Osteoblast (primary cell): ENCODE results near the gene HIVEP2. TPM values are rescaled to one million over a fixed set of nuclear protein-coding genes. Genes with fewer than 3 reads are reported as not detected.

Experiments used
- DNase-seq: peaks from one replicate; pipeline ENCODE4 v3.0.0; 2011; ENCODE audit warnings: low spot score, mixed read lengths; ENCODE audit not compliant: insufficient read length; ENCODE audit errors: missing footprints
- H2AFZ ChIP-seq: 2 replicates; pipeline ENCODE4 v1.6.0; 2011; ENCODE audit warnings: mild to moderate bottlenecking, low read length
- H3K27ac ChIP-seq: 2 replicates; pipeline ENCODE4 v1.5.1; 2011; ENCODE audit warnings: mild to moderate bottlenecking, low read depth, low read length, moderate library complexity
- H3K27me3 ChIP-seq: 2 replicates; pipeline ENCODE4 v1.6.0; 2012; ENCODE audit warnings: mild to moderate bottlenecking, control low read depth, inconsistent platforms, low read length, moderate library complexity; ENCODE audit not compliant: insufficient read depth
- H3K36me3 ChIP-seq: 2 replicates; pipeline ENCODE4 v1.5.1; 2011; ENCODE audit warnings: mild to moderate bottlenecking, low read length, control low read depth, moderate library complexity; ENCODE audit not compliant: insufficient read depth
- H3K4me1 ChIP-seq: 2 replicates; pipeline ENCODE4 v1.5.1; 2011; ENCODE audit warnings: mild to moderate bottlenecking, low read length, control low read depth, moderate library complexity; ENCODE audit not compliant: insufficient read depth
- H3K4me2 ChIP-seq: 2 replicates; pipeline ENCODE4 v1.6.0; 2011; ENCODE audit warnings: mild to moderate bottlenecking, low read length; ENCODE audit not compliant: insufficient read depth
- H3K4me3 ChIP-seq: fragments of 200-600 bp; sonication (generic); 3 replicates; pipeline ENCODE4 v1.5.1; 2012; ENCODE audit warnings: mild to moderate bottlenecking, low read length, inconsistent platforms; ENCODE audit not compliant: insufficient read depth
- H3K79me2 ChIP-seq: 2 replicates; pipeline ENCODE4 v1.6.0; 2012; ENCODE audit warnings: mild to moderate bottlenecking, low read length, control low read depth, inconsistent platforms; ENCODE audit not compliant: insufficient read depth
- H3K9me3 ChIP-seq: 2 replicates; pipeline ENCODE4 v1.5.1; 2011; ENCODE audit warnings: low read depth, low read length, control low read depth
- H4K20me1 ChIP-seq: 2 replicates; pipeline ENCODE4 v1.6.0; 2012; ENCODE audit warnings: mild to moderate bottlenecking, low read length, control low read depth; ENCODE audit not compliant: insufficient read depth
- CTCF ChIP-seq: IDR thresholded peaks from 2 replicates; pipeline ENCODE4 v1.5.1; 2011; ENCODE audit warnings: mild to moderate bottlenecking, low read depth, low read length, moderate library complexity; ENCODE audit errors: extremely low read depth
- total RNA-seq: library from RNA; depleted of rRNA; stranded (reverse); fragments of >200 nt; gene quantifications from 2 replicates; pipeline ENCODE4 v1.2.3, GENCODE V29; 2012

HIVEP2 gene
- total RNA-seq, 1 donor = 30.4 TPM

GRCh38 chr6:142821860-142822259 lies 123.1 kb downstream of the HIVEP2 start:
- DNase-seq = no peak

GRCh38 chr6:142821164-142821716 lies 123.7 kb downstream of the HIVEP2 start:
- Histone ChIP-seq H2AFZ (no peak overlapping the region), H3K4me2 (no peak overlapping the region), H3K27me3 (no peaks in the 10 kb centered on the region), H3K36me3 (no peaks in the 10 kb centered on the region), H3K9me3 (no peaks in the 10 kb centered on the region), H4K20me1 (no peaks in the 10 kb centered on the region), H3K79me2 (peaks cover 59% of the 10 kb centered on the region), H3K4me3 (no peak overlapping the region), H3K27ac (peak overlapping the region; percentile 72), H3K4me1 (peaks cover 15% of the 10 kb centered on the region)
- DNase-seq = no peak
- TF ChIP-seq CTCF = no peak

More at GRCh38 chr6:142821860-142822259, 123.1 kb downstream of the HIVEP2 start:
- TF ChIP-seq CTCF = no peak
- no peak overlapping the region for H3K4me2 ChIP-seq
- H3K4me1 ChIP-seq = peaks cover 15% of the 10 kb centered on the region
- no peaks in the 10 kb centered on the region for H3K27me3 ChIP-seq
- H3K27ac ChIP-seq = no peak overlapping the region
- no peaks in the 10 kb centered on the region for H3K9me3 ChIP-seq
- H2AFZ ChIP-seq = no peak overlapping the region
- H4K20me1 ChIP-seq = no peaks in the 10 kb centered on the region
- no peaks in the 10 kb centered on the region for H3K36me3 ChIP-seq
- H3K4me3 ChIP-seq = no peak overlapping the region
- H3K79me2 ChIP-seq = peaks cover 58% of the 10 kb centered on the region

- H3K4me1 ChIP-seq = peaks cover 15% of the 10 kb centered on the region
- H3K79me2 ChIP-seq = peaks cover 57% of the 10 kb centered on the region
- peak overlapping the region; percentile 62 for H3K4me3 ChIP-seq
- peak overlapping the region; percentile 86 for H3K4me2 ChIP-seq
- H3K27ac ChIP-seq = peak overlapping the region; percentile 72
- no peaks in the 10 kb centered on the region for H4K20me1 ChIP-seq
- no peak for TF ChIP-seq CTCF
- H3K36me3 ChIP-seq = no peaks in the 10 kb centered on the region
- no peak for DNase-seq
- no peaks in the 10 kb centered on the region for H3K9me3 ChIP-seq
- peak overlapping the region; percentile 72 for H2AFZ ChIP-seq
- H3K27me3 ChIP-seq = no peaks in the 10 kb centered on the region
Measured at GRCh38 chr6:142820338-142821051, 124.5 kb downstream of the HIVEP2 start.

GRCh38 chr6:142819603-142820337 lies 125.2 kb downstream of the HIVEP2 start:
- peak overlapping the region; percentile 72 for H2AFZ ChIP-seq
- H3K36me3 ChIP-seq = no peaks in the 10 kb centered on the region
- peak overlapping the region; percentile 62 for H3K4me3 ChIP-seq
- H4K20me1 ChIP-seq = no peaks in the 10 kb centered on the region
- H3K9me3 ChIP-seq = no peaks in the 10 kb centered on the region
- peak overlapping the region; percentile 86 for H3K4me2 ChIP-seq
- H3K27me3 ChIP-seq = no peaks in the 10 kb centered on the region
- H3K4me1 ChIP-seq = peaks cover 15% of the 10 kb centered on the region
- DNase-seq = no peak
- peak overlapping the region; percentile 72 for H3K27ac ChIP-seq
- peaks cover 60% of the 10 kb centered on the region for H3K79me2 ChIP-seq
- no peak for TF ChIP-seq CTCF
